IMR-90 (cell line): ENCODE data around the gene STAB1. TPM values are rescaled to one million over a fixed set of nuclear protein-coding genes. Genes with fewer than 3 reads are reported as not detected.

Source experiments
- ATAC-seq: fragments of 200-7000 bp; cut with Tn5 transposase; 2 replicates; pipeline ENCODE4 v1.9.1; 2020; ENCODE audit warnings: low read depth, mild to moderate bottlenecking, moderate library complexity
- BruUV-seq: library from RNA; stranded (reverse); fragments of 400-500 nt; replicated peaks from 2 replicates; lab custom pipeline; 2021; lab: Mats Ljungman, UMichigan
- CTCF ChIA-PET: fragments of 300-600 bp; formaldehyde crosslinking; extraction: SDS; loops from one replicate; lab custom pipeline; 2021; ENCODE audit warnings: antibody characterized with exemption; lab: Yijun Ruan, JAX
- POLR2A ChIA-PET: fragments of 300-600 bp; sonication (Branson Sonifier 250); formaldehyde crosslinking; loops from one replicate; lab custom pipeline; 2022; ENCODE audit warnings: antibody characterized with exemption; ENCODE audit not compliant: unreplicated experiment; lab: Charles Lee
- DNase-seq: peaks from one replicate; pipeline ENCODE4 v3.0.0; 2013
- H2AFZ ChIP-seq: replicated peaks from 2 replicates; pipeline ENCODE3; 2013; ENCODE audit warnings: low read length, mild to moderate bottlenecking; ENCODE audit not compliant: poor library complexity
- H2AK5ac ChIP-seq: 2 replicates; pipeline ENCODE4 v1.6.1; 2013; ENCODE audit warnings: low read depth, low read length, inconsistent platforms
- H2AK9ac ChIP-seq: replicated peaks from 2 replicates; pipeline ENCODE3; 2013; ENCODE audit warnings: mild to moderate bottlenecking, low read depth, low read length, moderate library complexity; ENCODE audit not compliant: poor library complexity
- H2BK120ac ChIP-seq: 2 replicates; pipeline ENCODE4 v1.6.1; 2013; ENCODE audit warnings: low read depth, low read length, inconsistent platforms
- H2BK15ac ChIP-seq: 3 replicates; pipeline ENCODE4 v1.6.1; 2013; ENCODE audit warnings: low read depth, low read length, inconsistent platforms
- H2BK20ac ChIP-seq: 2 replicates; pipeline ENCODE4 v1.6.1; 2013; ENCODE audit warnings: low read depth, mild to moderate bottlenecking, inconsistent platforms, low read length, moderate library complexity
- H2BK5ac ChIP-seq: 2 replicates; pipeline ENCODE4 v1.6.1; 2013; ENCODE audit warnings: mild to moderate bottlenecking, low read depth, low read length, inconsistent platforms; ENCODE audit not compliant: poor library complexity, severe bottlenecking
- H3K14ac ChIP-seq: replicated peaks from 2 replicates; pipeline ENCODE4 v1.6.1; 2013; ENCODE audit warnings: low read depth, low read length, inconsistent platforms
- H3K18ac ChIP-seq: 2 replicates; pipeline ENCODE4 v1.6.1; 2013; ENCODE audit warnings: low read depth, low read length, control low read depth
- H3K23ac ChIP-seq: 2 replicates; pipeline ENCODE4 v1.6.1; 2013; ENCODE audit warnings: low read depth, low read length, inconsistent platforms
- H3K27ac ChIP-seq: 2 replicates; pipeline ENCODE4 v1.5.1; 2013; ENCODE audit warnings: mild to moderate bottlenecking, control low read depth, low read length; ENCODE audit not compliant: insufficient read depth
- H3K27me3 ChIP-seq: 2 replicates; pipeline ENCODE4 v1.6.1; 2013; ENCODE audit warnings: low read length; ENCODE audit not compliant: control insufficient read depth, insufficient read depth
- H3K36me3 ChIP-seq: 2 replicates; pipeline ENCODE4 v1.6.1; 2013; ENCODE audit warnings: low read length, mixed read lengths; ENCODE audit not compliant: control insufficient read depth, insufficient read depth
- H3K4ac ChIP-seq: 2 replicates; pipeline ENCODE4 v1.6.1; 2013; ENCODE audit warnings: low read depth, low read length, inconsistent platforms
- H3K4me1 ChIP-seq: 2 replicates; pipeline ENCODE4 v1.6.1; 2013; ENCODE audit warnings: low read length, mixed read lengths; ENCODE audit not compliant: control insufficient read depth, insufficient read depth
- H3K4me2 ChIP-seq: 2 replicates; pipeline ENCODE4 v1.6.1; 2013; ENCODE audit warnings: low read depth, mild to moderate bottlenecking, control low read depth, low read length, moderate library complexity
- H3K4me3 ChIP-seq: 2 replicates; pipeline ENCODE4 v1.5.1; 2013; ENCODE audit warnings: low read depth, mild to moderate bottlenecking, control low read depth, low read length, moderate library complexity; ENCODE audit not compliant: insufficient read depth
- H3K56ac ChIP-seq: 2 replicates; pipeline ENCODE4 v1.6.1; 2013; ENCODE audit warnings: low read length, inconsistent platforms; ENCODE audit not compliant: insufficient read depth; ENCODE audit errors: extremely low read depth
- H3K79me1 ChIP-seq, 2 experiments: 2 replicates each; pipeline ENCODE4 v1.6.1; 2013; ENCODE audit warnings: low read length in 2 of 2, inconsistent platforms in 1 of 2, low read depth in 1 of 2
- H3K9ac ChIP-seq: 2 replicates; pipeline ENCODE4 v1.6.1; 2013; ENCODE audit warnings: low read depth, low read length, control low read depth
- H3K9me1 ChIP-seq: 2 replicates; pipeline ENCODE4 v1.6.1; 2013; ENCODE audit warnings: low read length, inconsistent platforms; ENCODE audit not compliant: insufficient read depth
- H3K9me3 ChIP-seq: 2 replicates; pipeline ENCODE4 v1.6.1; 2013; ENCODE audit warnings: low read length; ENCODE audit not compliant: control insufficient read depth, insufficient read depth
- H4K20me1 ChIP-seq: 2 replicates; pipeline ENCODE4 v1.6.1; 2013; ENCODE audit warnings: low read length, inconsistent platforms; ENCODE audit not compliant: insufficient read depth
- H4K5ac ChIP-seq: 2 replicates; pipeline ENCODE4 v1.6.1; 2013; ENCODE audit warnings: mild to moderate bottlenecking, low read depth, low read length, control low read depth
- H4K8ac ChIP-seq, 2 experiments: 2 replicates each; pipeline ENCODE4 v1.6.1; 2013; ENCODE audit warnings: low read depth in 2 of 2, low read length in 2 of 2, control low read depth in 1 of 2, inconsistent platforms in 1 of 2
- H4K91ac ChIP-seq: 2 replicates; pipeline ENCODE4 v1.6.1; 2013; ENCODE audit warnings: low read depth, low read length, inconsistent platforms; ENCODE audit not compliant: insufficient read depth
- BHLHE40 ChIP-seq: fragments of 150-350 bp; IDR thresholded peaks from 2 replicates; pipeline ENCODE4 v1.6.1; 2016; ENCODE audit warnings: mild to moderate bottlenecking, low read depth, low read length
- CEBPB ChIP-seq: IDR thresholded peaks from 2 replicates; pipeline ENCODE4 v1.6.1; 2012; ENCODE audit warnings: low read depth, low read length, improper control_type of control experiment
- CHD1 ChIP-seq: IDR thresholded peaks from 2 replicates; pipeline ENCODE4 v1.6.1; 2012; ENCODE audit warnings: low read depth, low read length, improper control_type of control experiment
- FOS ChIP-seq: fragments of 150-350 bp; IDR thresholded peaks from 2 replicates; pipeline ENCODE4 v1.6.1; 2016; ENCODE audit warnings: low read depth, low read length
- MAFK ChIP-seq: IDR thresholded peaks from 2 replicates; pipeline ENCODE4 v1.6.1; 2012; ENCODE audit warnings: low read depth, low read length, improper control_type of control experiment
- MAZ ChIP-seq: IDR thresholded peaks from 2 replicates; pipeline ENCODE4 v1.6.1; 2012; ENCODE audit warnings: low read depth, mild to moderate bottlenecking, low read length, improper control_type of control experiment, moderate library complexity, borderline replicate concordance
- MXI1 ChIP-seq: IDR thresholded peaks from 2 replicates; pipeline ENCODE4 v1.6.1; 2012; ENCODE audit warnings: low read depth, mild to moderate bottlenecking, low read length, moderate library complexity, borderline replicate concordance
- POLR2A ChIP-seq: IDR thresholded peaks from 2 replicates; pipeline ENCODE4 v1.6.1; 2012; ENCODE audit warnings: mild to moderate bottlenecking, low read depth, low read length
- RCOR1 ChIP-seq: IDR thresholded peaks from 2 replicates; pipeline ENCODE4 v1.6.1; 2012; ENCODE audit warnings: mild to moderate bottlenecking, low read length, improper control_type of control experiment; ENCODE audit not compliant: insufficient replicate concordance
- RFX5 ChIP-seq: IDR thresholded peaks from 2 replicates; pipeline ENCODE4 v1.8.0; 2012; ENCODE audit warnings: low read depth, mild to moderate bottlenecking, low read length, moderate library complexity
- SMC3 ChIP-seq: fragments of 150-350 bp; IDR thresholded peaks from 2 replicates; pipeline ENCODE4 v1.6.1; 2016; ENCODE audit warnings: low read depth, mild to moderate bottlenecking, antibody characterized with exemption, low read length, moderate library complexity
- USF2 ChIP-seq: fragments of 150-350 bp; IDR thresholded peaks from 2 replicates; pipeline ENCODE4 v1.6.1; 2017; ENCODE audit warnings: mild to moderate bottlenecking, antibody characterized with exemption, low read length, low read depth
- WGBS, 2 experiments: methylation state at CpG; one replicate each; pipeline versions ENCODE4 v1.1.5 to v1.1.7; 2013; ENCODE audit warnings: missing lambda C conversion rate in 2 of 2; ENCODE audit not compliant: insufficient read length in 1 of 2; ENCODE audit errors: extremely low coverage in 2 of 2; 5-methylcytosine and 5-hydroxymethylcytosine counted together
- dilution Hi-C: fragments of 300-500 bp; cut with HindIII; formaldehyde crosslinking; loops from one replicate; pipeline ENCODE4 v1.14.3; 2018; ENCODE audit warnings: low sequenced_read_pairs; ENCODE audit not compliant: unreplicated experiment
- in situ Hi-C: fragments of 300-500 bp; cut with MboI; formaldehyde crosslinking; loops from 3 replicates; pipeline ENCODE4 v1.14.3; 2019; ENCODE audit warnings: low sequenced_read_pairs, inconsistent platforms, mixed read lengths
- intact Hi-C: fragments of 100-400 bp; cut with micrococcal nuclease; formaldehyde crosslinking; loops from 2 replicates; pipeline ENCODE4 v1.10.0; 2022
- polyA plus RNA-seq, 3 experiments: library from polyadenylated mRNA; depleted of rRNA; stranded (reverse); fragments of >200 nt; gene quantifications; 2 replicates each; pipeline ENCODE4 v1.2.3, GENCODE V29; 2012; ENCODE audit warnings: low replicate concordance in 1 of 3
- total RNA-seq: library from RNA; depleted of rRNA; stranded (reverse); fragments of >200 nt; gene quantifications from 2 replicates; pipeline ENCODE4 v1.2.3, GENCODE V29; 2012

Gene STAB1
- total and polyA plus RNA-seq, 2 of the 4 experiments (the other 2 are of a cell fraction): not detected

GRCh38 chr3:52469001-52469400 is 26.1 kb upstream of the STAB1 start:
- CTCF ChIA-PET: no interaction called here

More at GRCh38 chr3:52469001-52469400, 26.1 kb upstream of the STAB1 start:
- Histone ChIP-seq H2AK9ac (no peak overlapping the region), H3K9me3 (no peaks in the 10 kb centered on the region), H3K9me1 (peaks cover 5% of the 10 kb centered on the region), H4K20me1 (peaks cover 58% of the 10 kb centered on the region), H3K79me1 (peaks cover 50 to 81% of the 10 kb centered on the region in 2 experiments), H3K18ac (no peak overlapping the region), H2BK15ac (no peak overlapping the region), H3K4me1 (peaks cover 11% of the 10 kb centered on the region; the same call in 1 of the 2 replicates), H3K56ac (no peak overlapping the region), H3K4ac (no peak overlapping the region), H2BK20ac (no peak overlapping the region), H4K8ac (no peak overlapping the region), H4K5ac (no peak overlapping the region), H3K27ac (no peak overlapping the region), H3K36me3 (peaks cover 52% of the 10 kb centered on the region), H3K4me3 (no peak overlapping the region), H2AFZ (no peak overlapping the region), H3K14ac (no peak overlapping the region), H2AK5ac (no peak overlapping the region), H2BK5ac (no peak overlapping the region), H4K91ac (no peak overlapping the region), H3K9ac (no peak overlapping the region), H2BK120ac (no peak overlapping the region), H3K4me2 (no peak overlapping the region), H3K23ac (no peak overlapping the region), H3K27me3 (no peaks in the 10 kb centered on the region)
- no TSS peak for BruUV-seq
- no peak for DNase-seq
- ATAC-seq: no peak
- 100% methylated on average over 1 of the region's 5 CpGs; no CpG with 5 or more reads in 1 of the 2 experiments for WGBS, 2 experiments
- in situ Hi-C loops (no loop called here), intact Hi-C loops (no loop called here), dilution Hi-C loops (no loop called here)
- TF ChIP-seq CHD1 (no peak), MXI1 (no peak), USF2 (no peak), MAZ (no peak), RCOR1 (no peak), MAFK (no peak), BHLHE40 (no peak), POLR2A (no peak), RFX5 (no peak), SMC3 (no peak), FOS (no peak), CEBPB (no peak)
- POLR2A ChIA-PET: no interaction called here
